ENCODE measurements around the gene GPC6. TPM values are rescaled to one million over a fixed set of nuclear protein-coding genes. Genes with fewer than 3 reads are reported as not detected.

Gene GPC6
- total RNA-seq, 1 donor from 2014 or later, result 50.3 TPM

DNA sequence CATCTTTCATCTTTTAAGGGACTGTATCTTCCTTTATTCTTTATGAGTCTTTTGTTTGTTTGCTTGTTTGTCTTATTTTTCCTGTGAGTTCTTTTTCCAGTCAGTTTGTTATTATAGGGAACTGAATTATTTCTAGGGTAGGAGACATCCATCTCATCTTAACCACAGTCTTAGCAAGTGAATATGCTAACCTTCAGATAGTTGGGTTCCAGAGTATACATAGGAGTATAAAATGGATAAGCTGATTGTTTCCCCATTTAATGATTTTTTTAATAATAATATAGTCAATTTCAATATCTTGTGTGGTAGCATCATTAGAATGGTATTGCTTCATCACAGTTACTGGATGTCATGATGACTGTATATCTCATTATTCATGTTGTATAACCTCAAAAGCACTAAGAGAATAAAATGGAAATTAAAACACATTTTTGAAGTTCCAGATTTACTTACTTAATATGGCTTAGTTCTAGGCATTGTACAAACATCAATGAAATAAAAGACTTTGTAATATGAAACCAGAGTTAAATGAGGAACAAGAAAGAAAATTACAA is 33.0 kb downstream of the GPC6 start:
- DNase-seq (ENCODE audit: low spot score, unreplicated experiment), result no peak
- H3K27me3 Mint-ChIP-seq, result no peaks in the 10 kb centered on the region
- TF ChIP-seq, protein P1, sequence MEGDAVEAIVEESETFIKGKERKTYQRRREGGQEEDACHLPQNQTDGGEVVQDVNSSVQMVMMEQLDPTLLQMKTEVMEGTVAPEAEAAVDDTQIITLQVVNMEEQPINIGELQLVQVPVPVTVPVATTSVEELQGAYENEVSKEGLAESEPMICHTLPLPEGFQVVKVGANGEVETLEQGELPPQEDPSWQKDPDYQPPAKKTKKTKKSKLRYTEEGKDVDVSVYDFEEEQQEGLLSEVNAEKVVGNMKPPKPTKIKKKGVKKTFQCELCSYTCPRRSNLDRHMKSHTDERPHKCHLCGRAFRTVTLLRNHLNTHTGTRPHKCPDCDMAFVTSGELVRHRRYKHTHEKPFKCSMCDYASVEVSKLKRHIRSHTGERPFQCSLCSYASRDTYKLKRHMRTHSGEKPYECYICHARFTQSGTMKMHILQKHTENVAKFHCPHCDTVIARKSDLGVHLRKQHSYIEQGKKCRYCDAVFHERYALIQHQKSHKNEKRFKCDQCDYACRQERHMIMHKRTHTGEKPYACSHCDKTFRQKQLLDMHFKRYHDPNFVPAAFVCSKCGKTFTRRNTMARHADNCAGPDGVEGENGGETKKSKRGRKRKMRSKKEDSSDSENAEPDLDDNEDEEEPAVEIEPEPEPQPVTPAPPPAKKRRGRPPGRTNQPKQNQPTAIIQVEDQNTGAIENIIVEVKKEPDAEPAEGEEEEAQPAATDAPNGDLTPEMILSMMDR (IDR thresholded peaks at IDR 0.05; ENCODE audit: unreplicated experiment), result no peak
- no peak overlapping the region for H3K4me3 Mint-ChIP-seq (ENCODE audit: low read depth)
- peaks cover 7% of the 10 kb centered on the region for H3K4me1 Mint-ChIP-seq (ENCODE audit: low read depth)
- no peaks in the 10 kb centered on the region for H3K36me3 Mint-ChIP-seq (ENCODE audit: insufficient read depth)
- no peak overlapping the region for H3K27ac Mint-ChIP-seq
- H3K9me3 Mint-ChIP-seq (ENCODE audit: low read depth), result peaks cover 3% of the 10 kb centered on the region

DNA sequence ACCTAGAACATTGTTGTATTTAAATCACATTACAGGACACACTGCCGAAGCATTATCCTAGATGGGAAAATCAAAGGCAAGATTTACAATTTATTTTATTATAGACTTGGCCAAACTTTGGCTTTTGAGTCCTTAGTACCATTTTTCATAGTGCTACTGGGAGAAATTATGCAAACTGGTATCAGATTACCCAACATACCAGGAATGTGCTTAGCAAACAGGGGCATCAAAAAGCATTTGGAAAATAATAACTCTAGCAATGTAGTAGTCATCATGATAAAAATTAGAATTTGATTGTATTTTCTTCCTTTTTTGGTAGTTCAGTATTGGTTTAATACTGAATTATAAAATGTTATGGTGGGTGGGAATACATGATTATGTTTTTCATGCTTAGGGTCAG is 34.0 kb downstream of the GPC6 start:
- Mint-ChIP-seq H3K36me3 (ENCODE audit: insufficient read depth) (peaks cover 1% of the 10 kb centered on the region), H3K27me3 (no peaks in the 10 kb centered on the region), H3K27ac (no peak overlapping the region), H3K9me3 (ENCODE audit: low read depth) (peaks cover 3% of the 10 kb centered on the region), H3K4me1 (ENCODE audit: low read depth) (peaks cover 7% of the 10 kb centered on the region), H3K4me3 (ENCODE audit: low read depth) (no peak overlapping the region)
- TF ChIP-seq, protein P1 (IDR thresholded peaks at IDR 0.05; ENCODE audit: unreplicated experiment), result no peak
- DNase-seq (ENCODE audit: low spot score, unreplicated experiment), result no peak

DNA sequence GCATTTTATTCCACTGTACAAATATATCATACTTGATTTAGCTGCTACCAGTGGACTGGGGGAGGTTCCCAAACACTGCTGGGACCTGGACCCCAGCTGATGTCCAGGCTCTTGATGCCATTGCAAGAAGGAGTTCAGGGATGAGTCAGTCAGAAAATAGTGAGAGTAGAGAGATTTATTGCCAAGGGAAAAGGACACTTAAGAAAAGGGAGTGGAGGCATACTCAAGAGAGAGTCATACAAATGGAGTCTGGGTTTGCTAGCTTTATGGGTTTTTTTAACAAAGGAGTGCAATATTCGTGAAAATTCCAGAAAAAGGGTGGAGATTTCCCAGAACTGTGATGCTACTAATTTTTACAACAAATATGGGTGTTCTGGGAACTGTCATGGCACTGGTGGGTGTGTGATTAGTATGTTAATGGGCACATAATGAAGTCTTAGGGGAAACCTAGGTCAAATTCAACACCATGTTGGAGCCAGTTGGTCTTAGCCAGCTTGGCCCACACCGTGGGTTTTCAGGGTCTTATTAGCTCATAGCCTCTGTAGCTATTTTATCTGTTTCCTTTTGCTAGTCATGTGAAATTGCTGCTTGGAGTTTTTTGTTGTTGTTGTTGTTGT is 36.2 kb downstream of the GPC6 start:
- Mint-ChIP-seq H3K4me1 (ENCODE audit: low read depth) (peaks cover 7% of the 10 kb centered on the region), H3K27me3 (no peaks in the 10 kb centered on the region), H3K4me3 (ENCODE audit: low read depth) (no peak overlapping the region), H3K27ac (no peak overlapping the region), H3K9me3 (ENCODE audit: low read depth) (peaks cover 3% of the 10 kb centered on the region), H3K36me3 (ENCODE audit: insufficient read depth) (peaks cover 1% of the 10 kb centered on the region)
- DNase-seq (ENCODE audit: low spot score, unreplicated experiment), result no peak
- TF ChIP-seq, protein P1 (IDR thresholded peaks at IDR 0.05; ENCODE audit: unreplicated experiment), result no peak

DNA sequence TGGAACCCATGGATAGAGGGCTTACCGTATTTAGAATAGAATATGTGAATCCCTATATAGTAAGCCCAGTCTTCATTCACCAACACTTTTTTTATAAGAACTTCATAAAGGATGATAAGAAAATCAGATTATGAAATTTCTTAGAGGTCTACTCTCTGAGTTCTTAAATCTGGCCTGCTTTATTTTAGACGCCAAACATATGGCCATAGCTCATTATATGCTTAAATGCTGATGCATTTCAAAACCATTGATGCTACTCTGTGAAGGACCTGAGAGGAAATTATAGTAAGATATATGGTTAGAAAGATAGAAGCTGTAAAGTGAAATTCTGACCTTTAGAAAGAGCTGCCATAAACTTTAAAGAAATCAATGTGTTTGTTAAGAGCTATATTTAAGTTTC is 38.3 kb downstream of the GPC6 start:
- Mint-ChIP-seq H3K4me1 (ENCODE audit: low read depth) (peaks cover 10% of the 10 kb centered on the region), H3K9me3 (ENCODE audit: low read depth) (peaks cover 3% of the 10 kb centered on the region), H3K4me3 (ENCODE audit: low read depth) (no peak overlapping the region), H3K36me3 (ENCODE audit: insufficient read depth) (peaks cover 1% of the 10 kb centered on the region), H3K27me3 (no peaks in the 10 kb centered on the region), H3K27ac (no peak overlapping the region)
- no peak for DNase-seq (ENCODE audit: low spot score, unreplicated experiment)
- TF ChIP-seq, protein P1 (IDR thresholded peaks at IDR 0.05; ENCODE audit: unreplicated experiment), result no peak

DNA sequence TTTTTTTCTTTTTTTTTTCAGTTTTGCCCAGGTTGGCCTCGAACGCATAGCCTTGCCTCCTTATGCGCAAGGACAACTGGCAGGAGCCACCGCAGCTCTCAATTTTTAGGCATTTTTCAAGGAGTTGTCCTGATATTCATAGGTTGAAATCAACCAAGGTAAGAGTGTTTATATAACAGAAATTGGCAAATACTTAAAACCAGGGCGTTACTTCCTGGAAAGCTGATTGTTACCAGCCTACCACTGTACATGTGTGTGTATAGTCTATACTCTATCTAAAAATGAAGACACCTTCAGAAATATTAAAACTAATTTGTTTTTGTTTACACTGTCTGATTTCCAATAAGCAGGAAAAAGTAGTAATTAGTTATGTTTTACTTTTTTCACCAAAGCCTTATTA is 39.2 kb downstream of the GPC6 start:
- H3K27ac Mint-ChIP-seq, result no peak overlapping the region
- no peak for DNase-seq (ENCODE audit: low spot score, unreplicated experiment)
- peaks cover 3% of the 10 kb centered on the region for H3K9me3 Mint-ChIP-seq (ENCODE audit: low read depth)
- H3K4me3 Mint-ChIP-seq (ENCODE audit: low read depth), result no peak overlapping the region
- no peaks in the 10 kb centered on the region for H3K27me3 Mint-ChIP-seq
- H3K36me3 Mint-ChIP-seq (ENCODE audit: insufficient read depth), result peaks cover 1% of the 10 kb centered on the region
- peaks cover 10% of the 10 kb centered on the region for H3K4me1 Mint-ChIP-seq (ENCODE audit: low read depth)
- TF ChIP-seq, protein P1 (IDR thresholded peaks at IDR 0.05; ENCODE audit: unreplicated experiment), result no peak

All from progenitor cell of endocrine pancreas (in vitro differentiated cells).